Right lobe of liver (tissue), 6 donors: ENCODE results near the gene CHIC1. TPM values are rescaled to one million over a fixed set of nuclear protein-coding genes. Genes with fewer than 3 reads are reported as not detected.
"Not testable (repeated sequence)": the region's sequence is repeated elsewhere in the genome, so short reads cannot be mapped to it uniquely, and the experiment has no call there.

ENCODE experiments used
- ATAC-seq, 4 donors: fragments of 200-7000 bp; cut with Tn5 transposase; one replicate each; pipeline ENCODE4 v1.9.1; 2020; ENCODE audit warnings: mild to moderate bottlenecking in 4 of 4, moderate library complexity in 4 of 4
- DNase-seq, 3 donors: peaks; one replicate each; pipeline ENCODE4 v3.0.0-alpha.2; 2020
- H3K27ac ChIP-seq, 3 donors: fragments of 200-600 bp; one replicate each; pipeline ENCODE4 v1.8.0; 2022
- H3K27me3 ChIP-seq, 2 donors: fragments of 200-600 bp; one replicate each; pipeline ENCODE4 v1.8.0; 2022
- H3K36me3 ChIP-seq, 4 donors: fragments of 200-600 bp; sonication (generic) in 1 of 4; one replicate each; pipeline versions ENCODE4 v1.5.1 to v1.8.0; 2017 to 2022; ENCODE audit warnings: control low read depth in 1 of 4
- H3K4me1 ChIP-seq, 4 donors: fragments of 200-600 bp; sonication (generic) in 1 of 4; one replicate each; pipeline versions ENCODE4 v1.5.1 to v1.8.0; 2017 to 2022; ENCODE audit warnings: control low read depth in 1 of 4
- H3K4me3 ChIP-seq, 3 donors: fragments of 200-600 bp; one replicate each; pipeline ENCODE4 v1.8.0; 2022
- H3K9me3 ChIP-seq, 4 donors: fragments of 200-600 bp; sonication (generic) in 1 of 4; one replicate each; pipeline versions ENCODE4 v1.5.1 to v1.8.0; 2017 to 2022; ENCODE audit warnings: control low read depth in 1 of 4
- CTCF ChIP-seq, 4 donors: fragments of 200-600 bp in 3 of 4; fragments of 450-650 bp in 1 of 4; IDR thresholded peaks; one replicate each; pipeline versions ENCODE4 v1.5.1 to v1.8.0; 2016 to 2022; ENCODE audit warnings: antibody characterized with exemption in 4 of 4, mild to moderate bottlenecking in 2 of 4
- POLR2A ChIP-seq: fragments of 450-650 bp; IDR thresholded peaks from one replicate; pipeline ENCODE4 v1.6.1; 2017; ENCODE audit warnings: antibody characterized with exemption, mild to moderate bottlenecking
- WGBS: methylation state at CpG from one replicate; pipeline ENCODE4 v1.1.6; 2018; ENCODE audit warnings: low coverage, low lambda C conversion rate; ENCODE audit not compliant: insufficient coverage; ENCODE audit errors: missing lambda C conversion rate; 5-methylcytosine and 5-hydroxymethylcytosine counted together
- intact Hi-C, 2 donors: fragments of 100-400 bp; cut with DNase I; formaldehyde crosslinking; loops; one replicate each; pipeline versions ENCODE4 v1.11.2 to v1.14.1; 2022
- long read RNA-seq: library from polyadenylated mRNA; unstranded; transcript quantifications from one replicate; pipeline ENCODE4 v2.0.0, GENCODE V29; 2019
- total RNA-seq, 6 experiments: library from RNA; depleted of rRNA in 2 of 6; stranded (reverse); fragments of >200 nt in 2 of 6; fragmentation: NEBNext Ultra II Directional in 3 of 6; extraction: Animal tissue kit (Norgen Biotek cat#: 25700) in 3 of 6; gene quantifications; one replicate each; pipeline versions ENCODE4 v1.1.0 to v1.2.4, GENCODE V29; 2016 to 2023
- donor health status: DM: no; HTN: yes; CAD: no.
- donor health status: DM: no; HTN: no; CAD: no.
- donor health status: DM: no; HTN: no; CAD: no.
- donor health status: DM: no; HTN: yes; CAD: no.
- donor health status: DM: no; HTN: yes; CAD: no.

CHIC1 gene
- 1 to 10 TPM in 2 of 6 experiments, under 1 TPM in 4; 0.68 to 4.3 (median 0.93) TPM for total RNA-seq
- long read RNA-seq, result 0 reads

- ATAC-seq (peak; percentile 63 to 80 (median 72)), DNase-seq (peak; percentile 38 to 70 (median 46))
- Histone ChIP-seq H3K9me3 (no peaks in the 10 kb centered on the region), H3K27ac (peak within 1 kb of the TSS in 1 of 3 donors; percentile 2), H3K27me3 (no peaks in the 10 kb centered on the region), H3K4me3 (peak within 1 kb of the TSS; percentile 35 to 57 (median 38)), H3K36me3 (no peaks in the 10 kb centered on the region), H3K4me1 (no peaks in the 10 kb centered on the region)
- intact Hi-C loops, result no loop called here
- TF ChIP-seq CTCF (IDR thresholded peaks at IDR 0.05) (no peak), POLR2A (no peak)
- 13% methylated on average over 42 of the region's 51 CpGs for WGBS
These were observed at the start of gene CHIC1 for GRCh38 chrX:73562984-73563737. CHIC1 (plus strand) TSS chrX:73563197; CDS start chrX:73563285, 88 bp downstream.

GRCh38 chrX:73522823-73523222 is 40.2 kb upstream of the CHIC1 start:
- H3K27ac ChIP-seq, H3K9me3 ChIP-seq, H3K27me3 ChIP-seq, intact Hi-C loops, ATAC-seq, DNase-seq, H3K4me1 ChIP-seq, H3K36me3 ChIP-seq, H3K4me3 ChIP-seq: not testable (repeated sequence)
- 33% methylated on average over 2 of the region's 2 CpGs for WGBS

DNA sequence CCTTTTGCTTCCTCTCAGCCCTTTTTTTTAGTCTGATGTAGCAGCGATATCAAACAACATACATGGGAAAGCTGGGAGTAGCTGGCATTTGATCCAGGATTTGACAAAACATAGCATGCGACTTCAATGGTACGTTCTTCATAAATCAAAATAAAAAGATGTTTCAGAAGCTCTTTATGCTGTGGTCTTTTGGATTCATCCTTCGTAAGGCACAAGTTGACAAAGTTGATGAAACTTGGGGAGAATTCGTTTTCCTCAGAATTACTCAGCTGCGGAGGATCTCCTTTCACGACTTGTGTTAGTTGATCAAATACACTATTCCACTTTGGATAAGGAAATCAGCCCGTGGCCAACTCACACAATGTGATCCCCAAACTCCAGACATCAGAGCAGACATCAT is 38.1 kb upstream of the CHIC1 start:
- DNase-seq, result no peak

DNA sequence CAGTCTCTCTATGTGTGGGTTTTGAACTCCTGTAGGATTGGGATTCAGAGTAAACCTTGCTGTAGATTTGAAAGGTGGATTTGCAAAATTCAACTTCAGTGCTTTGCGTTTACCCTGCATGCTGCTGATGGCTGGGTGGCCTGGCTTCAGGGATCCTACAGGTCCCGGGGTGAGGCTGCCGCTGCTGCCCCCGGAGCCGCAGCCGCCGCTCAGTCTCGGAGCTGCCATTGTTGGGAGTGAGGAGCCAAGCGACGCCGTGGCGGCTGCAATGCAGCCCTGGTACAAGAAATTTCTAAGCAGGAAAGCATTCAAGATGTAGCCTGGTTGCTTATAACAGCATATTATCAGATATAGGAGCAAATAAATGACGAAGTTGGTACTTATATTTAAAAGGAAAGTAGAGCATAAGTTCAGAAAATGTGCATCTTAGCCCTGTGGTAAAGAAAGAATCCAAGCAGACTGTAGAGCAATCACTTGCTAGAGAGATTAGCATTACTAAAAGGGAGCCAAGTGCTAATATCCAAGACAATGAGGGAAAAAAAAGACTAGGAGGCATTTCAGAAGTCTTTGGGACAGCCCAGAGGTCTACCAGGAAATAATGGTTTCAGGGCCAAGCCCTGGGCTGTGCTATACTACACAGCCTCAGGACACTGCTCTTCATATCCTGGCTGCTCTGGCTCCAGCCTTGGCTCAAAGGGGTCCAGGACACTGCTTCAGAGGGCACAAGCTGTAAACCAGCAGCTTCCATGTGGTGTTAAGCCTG is 36.9 kb upstream of the CHIC1 start:
- Histone ChIP-seq H3K27ac (no peak overlapping the region), H3K36me3 (no peaks in the 10 kb centered on the region), H3K9me3 (no peaks in the 10 kb centered on the region), H3K4me3 (no peak overlapping the region), H3K27me3 (no peaks in the 10 kb centered on the region), H3K4me1 (no peaks in the 10 kb centered on the region)
- TF ChIP-seq CTCF (IDR thresholded peaks at IDR 0.05) (no peak), POLR2A (no peak)
- no peak for DNase-seq
- 40% methylated on average over 13 of the region's 13 CpGs for WGBS
- intact Hi-C loops, result no loop called here
- no peak for ATAC-seq

More for the DNA sequence above, 38.1 kb upstream of the CHIC1 start:
- ATAC-seq, result no peak
- TF ChIP-seq POLR2A (no peak), CTCF (IDR thresholded peaks at IDR 0.05) (no peak)
- intact Hi-C loops, result no loop called here
- H3K27me3 ChIP-seq, result peaks cover 0 to 4% of the 10 kb centered on the region in 2 donors
- H3K36me3 ChIP-seq, result no peaks in the 10 kb centered on the region
- no peak overlapping the region for H3K4me3 ChIP-seq
- no peaks in the 10 kb centered on the region for H3K4me1 ChIP-seq
- no peaks in the 10 kb centered on the region for H3K9me3 ChIP-seq
- no peak overlapping the region for H3K27ac ChIP-seq
- 60% methylated on average over 8 of the region's 8 CpGs for WGBS

DNA sequence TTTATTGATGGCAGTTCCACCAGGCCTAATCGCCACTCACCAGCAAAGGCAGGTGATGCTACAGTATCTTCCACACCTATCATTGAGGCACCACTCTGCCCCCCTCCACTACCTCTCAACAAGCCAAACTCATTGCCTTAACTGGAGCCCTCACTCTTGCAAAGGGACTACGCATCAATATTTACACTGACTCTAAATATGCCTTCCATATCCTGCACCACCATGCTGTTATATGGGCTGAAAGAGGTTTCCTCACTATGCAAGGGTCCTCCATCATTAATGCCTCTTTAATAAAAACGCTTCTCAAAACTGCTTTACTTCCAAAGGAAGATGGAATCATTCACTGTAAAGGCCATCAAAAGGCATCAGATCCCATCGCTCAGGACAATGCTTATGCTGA is 31.3 kb upstream of the CHIC1 start:
- H3K27me3 ChIP-seq, ATAC-seq, DNase-seq, H3K27ac ChIP-seq, H3K4me3 ChIP-seq, H3K4me1 ChIP-seq, H3K36me3 ChIP-seq, intact Hi-C loops, H3K9me3 ChIP-seq: not testable (repeated sequence)
- WGBS, result 63% methylated on average over 4 of the region's 4 CpGs
